ENCODE results near the gene ILDR1. TPM values are rescaled to one million over a fixed set of nuclear protein-coding genes. Genes with fewer than 3 reads are reported as not detected.
"Not testable (repeated sequence)": the region's sequence is repeated elsewhere in the genome, so short reads cannot be mapped to it uniquely, and the experiment has no call there.

ILDR1 gene
- polyA plus RNA-seq, 1 experiment: not detected

DNA sequence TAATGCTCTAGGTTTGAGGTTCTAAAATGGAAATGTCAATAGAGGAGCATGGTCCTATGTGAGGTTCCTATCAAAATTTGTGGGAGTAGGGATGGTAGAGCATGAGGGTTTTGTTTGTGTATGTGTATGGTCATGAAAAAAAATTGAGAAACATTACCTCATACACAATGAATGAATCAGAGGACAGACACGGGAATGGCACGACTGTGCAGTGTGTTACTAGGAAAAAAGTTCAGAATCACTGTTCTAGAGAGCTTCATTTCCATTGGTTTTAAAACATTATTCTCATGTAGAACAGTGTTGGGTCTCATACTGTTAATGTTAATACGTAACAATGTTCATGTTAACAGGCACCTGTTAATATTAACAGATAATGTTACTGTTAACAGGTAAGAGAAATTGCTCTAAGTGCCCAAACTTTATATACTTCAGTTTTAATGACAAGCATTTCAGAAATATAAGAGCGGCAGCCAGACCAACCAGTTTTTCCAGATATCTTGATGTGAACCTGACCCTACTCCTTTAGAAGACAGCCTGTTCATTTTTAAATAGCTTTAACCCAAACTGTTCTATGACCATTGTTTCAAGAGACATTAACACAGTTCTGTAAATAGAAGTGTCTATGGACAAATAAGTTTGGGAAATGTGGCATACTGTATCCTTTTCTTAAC, 79.8 kb downstream of the ILDR1 start:
- no peaks in the 10 kb centered on the region for H3K36me3 ChIP-seq (ENCODE audit: control insufficient read depth, insufficient read depth, low read length)
- POLR2A ChIA-PET: no interaction called here
- no peak for DNase-seq (ENCODE audit: low read depth)
- no peaks in the 10 kb centered on the region for H3K27me3 ChIP-seq (ENCODE audit: control insufficient read depth, insufficient read depth, low read length)
- CTCF ChIA-PET: no interaction called here
- TF ChIP-seq, protein P1, sequence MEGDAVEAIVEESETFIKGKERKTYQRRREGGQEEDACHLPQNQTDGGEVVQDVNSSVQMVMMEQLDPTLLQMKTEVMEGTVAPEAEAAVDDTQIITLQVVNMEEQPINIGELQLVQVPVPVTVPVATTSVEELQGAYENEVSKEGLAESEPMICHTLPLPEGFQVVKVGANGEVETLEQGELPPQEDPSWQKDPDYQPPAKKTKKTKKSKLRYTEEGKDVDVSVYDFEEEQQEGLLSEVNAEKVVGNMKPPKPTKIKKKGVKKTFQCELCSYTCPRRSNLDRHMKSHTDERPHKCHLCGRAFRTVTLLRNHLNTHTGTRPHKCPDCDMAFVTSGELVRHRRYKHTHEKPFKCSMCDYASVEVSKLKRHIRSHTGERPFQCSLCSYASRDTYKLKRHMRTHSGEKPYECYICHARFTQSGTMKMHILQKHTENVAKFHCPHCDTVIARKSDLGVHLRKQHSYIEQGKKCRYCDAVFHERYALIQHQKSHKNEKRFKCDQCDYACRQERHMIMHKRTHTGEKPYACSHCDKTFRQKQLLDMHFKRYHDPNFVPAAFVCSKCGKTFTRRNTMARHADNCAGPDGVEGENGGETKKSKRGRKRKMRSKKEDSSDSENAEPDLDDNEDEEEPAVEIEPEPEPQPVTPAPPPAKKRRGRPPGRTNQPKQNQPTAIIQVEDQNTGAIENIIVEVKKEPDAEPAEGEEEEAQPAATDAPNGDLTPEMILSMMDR (IDR thresholded peaks at IDR 0.05; ENCODE audit: insufficient read depth, low read depth, low read length): no peak
- no peak overlapping the region for H3K4me3 ChIP-seq (ENCODE audit: low read depth, low read length)

GRCh38 chr3:121941592-121941991, 80.5 kb downstream of the ILDR1 start:
- DNase-seq (ENCODE audit: low read depth): no peak
- TF ChIP-seq, protein P1 (IDR thresholded peaks at IDR 0.05; ENCODE audit: insufficient read depth, low read depth, low read length): no peak

GRCh38 chr3:121938141-121938855, 83.7 kb downstream of the ILDR1 start:
- POLR2A ChIA-PET; H3K27me3 ChIP-seq (ENCODE audit: control insufficient read depth, insufficient read depth, low read length); DNase-seq (ENCODE audit: low read depth); H3K4me3 ChIP-seq (ENCODE audit: low read depth, low read length); CTCF ChIA-PET; H3K36me3 ChIP-seq (ENCODE audit: control insufficient read depth, insufficient read depth, low read length): not testable (repeated sequence)

More at GRCh38 chr3:121941592-121941991, 80.5 kb downstream of the ILDR1 start:
- ChIA-PET CTCF (no interaction called here), POLR2A (no interaction called here)
- Histone ChIP-seq H3K36me3 (ENCODE audit: control insufficient read depth, insufficient read depth, low read length) (no peaks in the 10 kb centered on the region), H3K27me3 (ENCODE audit: control insufficient read depth, insufficient read depth, low read length) (no peaks in the 10 kb centered on the region), H3K4me3 (ENCODE audit: low read depth, low read length) (no peak overlapping the region)

Small RNA genes lying within 50 kb of the gene (small RNA-seq; reads per million reads assigned to genes)
- gene RF00019 (ENCODE audit: insufficient read length, low read depth, low replicate concordance): not detected

Other genes starting within 250 kb of the ILDR1 start
- 6.1 and 10.6 TPM in 2 replicates for gene IQCB1, start 187.2 kb downstream of the ILDR1 start, polyA plus RNA-seq (2011; rRNA removed)
- gene EAF2, start 187.0 kb downstream of the ILDR1 start, polyA plus RNA-seq (2011; rRNA removed): 0.40 and 0.70 TPM in 2 replicates
- gene SLC15A2, start 127.8 kb downstream of the ILDR1 start, polyA plus RNA-seq (2011; rRNA removed): 0.06 and 0.11 TPM in 2 replicates
- gene CD86, start 33.1 kb upstream of the ILDR1 start, polyA plus RNA-seq (2011; rRNA removed): not detected in 2 replicates
- not detected in 2 replicates for gene CASR, start 161.4 kb upstream of the ILDR1 start, polyA plus RNA-seq (2011; rRNA removed)